ENCODE results near the gene ADAMTS17. TPM values are rescaled to one million over a fixed set of nuclear protein-coding genes. Genes with fewer than 3 reads are reported as not detected.

ADAMTS17 gene
- total RNA-seq, 1 donor from 2014 or later: 0.99 TPM

DNA sequence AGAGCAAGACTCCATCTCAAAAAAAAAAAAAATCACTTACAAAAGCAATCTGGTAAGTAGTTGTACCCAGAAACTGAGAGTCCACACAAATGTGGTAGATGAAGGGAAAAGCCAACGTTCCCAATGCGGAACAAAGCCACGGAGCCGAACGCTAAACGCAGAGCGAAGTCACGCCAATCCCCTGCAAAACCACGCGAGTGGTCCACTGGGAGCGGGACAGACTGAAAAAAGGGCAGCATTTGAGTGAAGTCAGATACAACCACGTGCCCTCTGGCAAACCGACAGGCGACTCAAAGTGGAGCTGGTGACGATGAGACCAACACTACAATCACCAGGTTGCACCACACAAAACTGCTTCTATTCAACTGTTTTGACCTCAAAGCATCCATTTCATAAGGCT is 362.4 kb downstream of the ADAMTS17 start:
- no peaks in the 10 kb centered on the region for H3K9me3 ChIP-seq (replicated peaks)
- intact Hi-C loops (cut with micrococcal nuclease): no loop called here
- peaks cover 31% of the 10 kb centered on the region for H3K4me1 ChIP-seq
- no peaks in the 10 kb centered on the region for H3K36me3 ChIP-seq
- no peak overlapping the region for H3K4me3 ChIP-seq
- TF ChIP-seq, protein P1, sequence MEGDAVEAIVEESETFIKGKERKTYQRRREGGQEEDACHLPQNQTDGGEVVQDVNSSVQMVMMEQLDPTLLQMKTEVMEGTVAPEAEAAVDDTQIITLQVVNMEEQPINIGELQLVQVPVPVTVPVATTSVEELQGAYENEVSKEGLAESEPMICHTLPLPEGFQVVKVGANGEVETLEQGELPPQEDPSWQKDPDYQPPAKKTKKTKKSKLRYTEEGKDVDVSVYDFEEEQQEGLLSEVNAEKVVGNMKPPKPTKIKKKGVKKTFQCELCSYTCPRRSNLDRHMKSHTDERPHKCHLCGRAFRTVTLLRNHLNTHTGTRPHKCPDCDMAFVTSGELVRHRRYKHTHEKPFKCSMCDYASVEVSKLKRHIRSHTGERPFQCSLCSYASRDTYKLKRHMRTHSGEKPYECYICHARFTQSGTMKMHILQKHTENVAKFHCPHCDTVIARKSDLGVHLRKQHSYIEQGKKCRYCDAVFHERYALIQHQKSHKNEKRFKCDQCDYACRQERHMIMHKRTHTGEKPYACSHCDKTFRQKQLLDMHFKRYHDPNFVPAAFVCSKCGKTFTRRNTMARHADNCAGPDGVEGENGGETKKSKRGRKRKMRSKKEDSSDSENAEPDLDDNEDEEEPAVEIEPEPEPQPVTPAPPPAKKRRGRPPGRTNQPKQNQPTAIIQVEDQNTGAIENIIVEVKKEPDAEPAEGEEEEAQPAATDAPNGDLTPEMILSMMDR (IDR thresholded peaks at IDR 0.05; ENCODE audit: borderline replicate concordance): no peak
- DNase-seq: no peak
- H3K27ac ChIP-seq (replicated peaks): no peak overlapping the region
- no peaks in the 10 kb centered on the region for H3K27me3 ChIP-seq (ENCODE audit: low read depth)

DNA sequence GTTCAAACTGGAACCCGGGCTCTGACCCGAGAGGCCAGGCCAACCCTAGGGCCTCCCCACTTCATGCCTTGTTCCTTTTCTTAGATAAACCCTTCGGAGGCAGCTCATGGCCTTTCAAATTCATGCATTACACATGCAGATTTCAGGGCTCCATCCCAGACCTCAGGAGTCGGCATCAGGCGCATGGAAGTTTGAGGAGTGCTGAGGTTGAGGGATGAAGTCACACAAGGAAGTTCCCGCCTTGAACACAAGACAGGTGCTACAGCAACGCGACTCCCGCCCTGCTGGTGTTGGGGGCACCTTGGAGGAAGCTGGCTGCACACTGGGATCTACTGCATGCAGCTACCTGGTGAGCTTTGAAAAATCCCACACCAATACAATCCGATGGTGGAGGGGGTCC is 363.3 kb downstream of the ADAMTS17 start:
- no peak for DNase-seq
- peaks cover 22% of the 10 kb centered on the region for H3K4me1 ChIP-seq
- H3K27me3 ChIP-seq (ENCODE audit: low read depth): no peaks in the 10 kb centered on the region
- TF ChIP-seq, protein P1 (IDR thresholded peaks at IDR 0.05; ENCODE audit: borderline replicate concordance): no peak
- H3K27ac ChIP-seq (replicated peaks): no peak overlapping the region
- intact Hi-C loops (cut with micrococcal nuclease): no loop called here
- H3K36me3 ChIP-seq: no peaks in the 10 kb centered on the region
- H3K9me3 ChIP-seq (replicated peaks): no peaks in the 10 kb centered on the region
- H3K4me3 ChIP-seq: no peak overlapping the region

DNA sequence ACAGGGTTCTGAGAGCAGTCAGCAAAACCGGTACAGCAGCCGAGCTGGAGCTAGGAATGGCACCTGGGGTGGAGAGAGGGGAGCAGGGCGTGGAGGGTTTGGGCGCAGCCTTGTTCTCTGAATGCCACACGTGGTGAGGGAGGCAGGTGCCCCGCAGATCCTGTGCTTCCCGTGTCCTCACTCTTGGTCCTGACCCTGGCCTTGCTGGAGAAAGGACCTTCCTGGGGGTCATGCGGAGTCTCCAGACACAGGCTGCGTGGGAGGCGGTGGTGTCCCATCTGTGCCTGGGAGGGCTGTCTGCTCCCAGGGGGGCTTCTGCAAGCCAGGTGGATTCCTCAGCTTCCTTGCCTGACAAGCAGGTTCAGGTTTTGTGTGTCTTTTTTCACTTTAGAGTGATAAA is 363.8 kb downstream of the ADAMTS17 start:
- H3K27ac ChIP-seq (replicated peaks): no peak overlapping the region
- intact Hi-C loops (cut with micrococcal nuclease): no loop called here
- H3K9me3 ChIP-seq (replicated peaks): no peaks in the 10 kb centered on the region
- H3K4me1 ChIP-seq: peaks cover 17% of the 10 kb centered on the region
- TF ChIP-seq, protein P1 (IDR thresholded peaks at IDR 0.05; ENCODE audit: borderline replicate concordance): no peak
- DNase-seq: no peak
- no peaks in the 10 kb centered on the region for H3K36me3 ChIP-seq
- no peak overlapping the region for H3K4me3 ChIP-seq
- H3K27me3 ChIP-seq (ENCODE audit: low read depth): no peaks in the 10 kb centered on the region

DNA sequence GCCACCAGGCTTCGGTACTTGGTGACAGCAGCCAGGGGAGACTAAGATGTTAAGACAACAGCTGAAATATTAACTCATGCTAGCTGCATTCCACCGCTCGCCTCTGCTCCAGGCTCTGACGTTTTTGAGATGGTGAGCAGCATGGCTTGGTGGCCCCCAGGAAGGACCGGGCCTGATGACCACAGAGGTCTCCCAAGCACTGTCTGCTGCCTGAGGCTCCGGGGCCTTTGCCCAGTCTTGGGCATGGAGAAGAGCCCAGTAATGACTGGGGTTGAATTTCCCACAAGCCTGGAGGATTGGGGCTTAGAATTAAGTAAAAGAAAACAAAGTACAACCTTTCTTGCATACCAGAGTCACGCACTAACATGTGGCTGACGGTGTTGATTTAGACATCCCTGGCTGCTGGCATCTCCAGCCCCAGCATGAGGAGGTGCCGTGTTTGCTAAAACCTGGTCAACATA is 364.9 kb downstream of the ADAMTS17 start:
- Histone ChIP-seq H3K27me3 (ENCODE audit: low read depth) (no peaks in the 10 kb centered on the region), H3K27ac (replicated peaks) (no peak overlapping the region), H3K9me3 (replicated peaks) (no peaks in the 10 kb centered on the region), H3K36me3 (no peaks in the 10 kb centered on the region), H3K4me1 (peaks cover 13% of the 10 kb centered on the region), H3K4me3 (no peak overlapping the region)
- no peak for DNase-seq
- intact Hi-C loops (cut with micrococcal nuclease): no loop called here
- TF ChIP-seq, protein P1 (IDR thresholded peaks at IDR 0.05; ENCODE audit: borderline replicate concordance): no peak

DNA sequence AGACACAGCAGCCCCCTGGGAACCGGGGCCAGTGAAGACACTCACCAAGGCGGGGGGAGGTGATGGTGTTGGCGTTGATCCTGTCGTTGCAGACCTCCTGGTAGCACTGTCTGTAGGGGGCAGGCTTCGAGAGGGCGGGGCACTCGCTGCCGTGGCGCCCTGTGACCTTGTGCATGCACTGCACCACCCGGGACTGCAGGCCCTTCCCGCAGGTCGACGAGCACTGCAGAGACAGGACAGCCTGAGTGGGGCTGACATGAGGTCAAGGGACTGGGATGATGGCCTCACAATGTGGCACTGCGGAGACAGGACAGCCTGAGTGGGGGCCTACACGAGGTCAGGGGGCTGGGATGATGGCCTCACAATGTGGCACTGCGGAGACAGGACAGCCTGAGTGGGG is 365.8 kb downstream of the ADAMTS17 start:
- no peak overlapping the region for H3K4me3 ChIP-seq

More for the DNA sequence above, 365.8 kb downstream of the ADAMTS17 start:
- TF ChIP-seq, protein P1 (IDR thresholded peaks at IDR 0.05; ENCODE audit: borderline replicate concordance): no peak
- intact Hi-C loops (cut with micrococcal nuclease): no loop called here
- Histone ChIP-seq H3K27me3 (ENCODE audit: low read depth) (no peaks in the 10 kb centered on the region), H3K4me1 (peaks cover 9% of the 10 kb centered on the region), H3K9me3 (replicated peaks) (no peaks in the 10 kb centered on the region), H3K27ac (replicated peaks) (no peak overlapping the region), H3K36me3 (no peaks in the 10 kb centered on the region)
- no peak for DNase-seq
